Left kidney (tissue), 2 donors: ENCODE data around the gene DKC1. TPM values are rescaled to one million over a fixed set of nuclear protein-coding genes. Genes with fewer than 3 reads are reported as not detected.
A peak's percentile ranks its signal among the peaks of the same experiment; 100 is the strongest.
"Not testable (repeated sequence)": the region's sequence is repeated elsewhere in the genome, so short reads cannot be mapped to it uniquely, and the experiment has no call there.

ENCODE experiments used
- DNase-seq: peaks from one replicate; pipeline ENCODE4 v3.0.0-alpha.2; 2013
- polyA plus RNA-seq: library from polyadenylated mRNA; unstranded; fragments of 120-200 nt; gene quantifications from one replicate; pipeline ENCODE4 v1.2.1, GENCODE V29; 2013; ENCODE audit not compliant: insufficient read length

The DKC1 gene
- polyA plus RNA-seq, 1 donor: 75.6 TPM

GRCh38 chrX:154791467-154791866 lies 28.8 kb downstream of the DKC1 start:
- no peak for DNase-seq

GRCh38 chrX:154791939-154792338 lies 29.3 kb downstream of the DKC1 start:
- no peak for DNase-seq

GRCh38 chrX:154793084-154793795 lies 30.6 kb downstream of the DKC1 start:
- no peak for DNase-seq

- no peak for DNase-seq
Observed at GRCh38 chrX:154795016-154795415, 32.4 kb downstream of the DKC1 start.

- DNase-seq: no peak
Observed at GRCh38 chrX:154797006-154797405, 34.3 kb downstream of the DKC1 start.

- DNase-seq: no peak
Observed at GRCh38 chrX:154799556-154800348, 37.1 kb downstream of the DKC1 start.

- no peak for DNase-seq
Observed at GRCh38 chrX:154800478-154801210, 38.0 kb downstream of the DKC1 start.

- DNase-seq: no peak
Observed at GRCh38 chrX:154802947-154803346, 40.3 kb downstream of the DKC1 start.

GRCh38 chrX:154804261-154804956 lies 41.7 kb downstream of the DKC1 start:
- no peak for DNase-seq

GRCh38 chrX:154804957-154805695 lies 42.5 kb downstream of the DKC1 start, which contains the start of gene MPP1:
Gene MPP1, minus strand, starts transcription at chrX:154805485. Its CDS starts 112 bp downstream, at chrX:154805373.
- peak; percentile 58 for DNase-seq

- no peak for DNase-seq
Observed at GRCh38 chrX:154805696-154806091, 43.0 kb downstream of the DKC1 start.

GRCh38 chrX:154806837-154807501 lies 44.3 kb downstream of the DKC1 start:
- no peak for DNase-seq

- DNase-seq: no peak
Observed at GRCh38 chrX:154809939-154810665, 47.4 kb downstream of the DKC1 start.

- no peak for DNase-seq
Observed at GRCh38 chrX:154812341-154813101, 49.9 kb downstream of the DKC1 start.

- no peak for DNase-seq
Observed at GRCh38 chrX:154813801-154814200, 51.1 kb downstream of the DKC1 start.

- no peak for DNase-seq
Observed at GRCh38 chrX:154815274-154815818, 52.7 kb downstream of the DKC1 start.

- DNase-seq: not testable (repeated sequence)
Observed at GRCh38 chrX:154816326-154816898, 53.7 kb downstream of the DKC1 start.

- DNase-seq: not testable (repeated sequence)
Observed at GRCh38 chrX:154817048-154817618, 54.5 kb downstream of the DKC1 start.
